Activated effector memory CD4-positive, alpha-beta T cell treated with Interleukin-2 at 50 U/mL for 16 hours (primary cell): ENCODE results near the gene SHBG.

Source experiments
- DNase-seq: peaks from one replicate; pipeline ENCODE4 v3.0.0-alpha.2; 2020

The SHBG gene

GRCh38 chr17:7651097-7651664 lies 21.2 kb downstream of the SHBG start:
- no peak for DNase-seq

DNA sequence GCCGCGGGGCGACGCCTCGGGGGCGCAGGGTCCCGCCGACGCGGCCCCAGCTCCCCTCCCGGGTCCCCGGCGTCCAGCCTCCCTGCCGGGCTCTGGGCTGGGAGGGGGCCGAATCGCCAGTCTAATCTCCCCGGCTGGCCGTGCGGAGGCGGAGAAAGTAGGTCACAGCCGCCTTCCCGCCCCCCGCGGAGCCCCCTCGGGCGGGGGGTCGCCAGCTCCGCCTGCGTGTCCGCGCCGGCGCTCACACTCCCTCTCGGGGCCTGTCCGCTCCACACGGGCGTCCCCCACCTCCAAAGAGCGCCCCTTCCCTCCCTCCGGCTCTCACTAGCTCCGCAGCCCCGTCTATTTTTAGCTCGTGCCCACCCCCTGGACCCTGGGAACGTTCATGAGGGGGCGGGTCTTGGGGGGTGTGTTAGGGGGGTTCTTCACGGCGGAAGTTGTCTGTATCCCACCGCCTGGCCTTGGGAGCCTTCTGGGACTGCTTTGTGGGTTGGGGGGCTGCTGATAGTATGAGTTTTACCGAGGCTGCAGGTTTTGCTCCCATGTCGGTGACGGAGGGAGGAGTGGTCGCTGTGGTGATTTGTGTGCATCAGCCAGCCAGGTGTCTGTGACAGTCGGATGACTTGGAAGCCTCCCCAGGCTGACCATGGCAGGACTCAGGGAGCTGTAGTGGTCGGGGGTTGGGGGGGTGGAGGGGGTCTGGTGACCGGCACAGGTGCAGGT lies 21.9 kb downstream of the SHBG start:
- DNase-seq: no peak

DNA sequence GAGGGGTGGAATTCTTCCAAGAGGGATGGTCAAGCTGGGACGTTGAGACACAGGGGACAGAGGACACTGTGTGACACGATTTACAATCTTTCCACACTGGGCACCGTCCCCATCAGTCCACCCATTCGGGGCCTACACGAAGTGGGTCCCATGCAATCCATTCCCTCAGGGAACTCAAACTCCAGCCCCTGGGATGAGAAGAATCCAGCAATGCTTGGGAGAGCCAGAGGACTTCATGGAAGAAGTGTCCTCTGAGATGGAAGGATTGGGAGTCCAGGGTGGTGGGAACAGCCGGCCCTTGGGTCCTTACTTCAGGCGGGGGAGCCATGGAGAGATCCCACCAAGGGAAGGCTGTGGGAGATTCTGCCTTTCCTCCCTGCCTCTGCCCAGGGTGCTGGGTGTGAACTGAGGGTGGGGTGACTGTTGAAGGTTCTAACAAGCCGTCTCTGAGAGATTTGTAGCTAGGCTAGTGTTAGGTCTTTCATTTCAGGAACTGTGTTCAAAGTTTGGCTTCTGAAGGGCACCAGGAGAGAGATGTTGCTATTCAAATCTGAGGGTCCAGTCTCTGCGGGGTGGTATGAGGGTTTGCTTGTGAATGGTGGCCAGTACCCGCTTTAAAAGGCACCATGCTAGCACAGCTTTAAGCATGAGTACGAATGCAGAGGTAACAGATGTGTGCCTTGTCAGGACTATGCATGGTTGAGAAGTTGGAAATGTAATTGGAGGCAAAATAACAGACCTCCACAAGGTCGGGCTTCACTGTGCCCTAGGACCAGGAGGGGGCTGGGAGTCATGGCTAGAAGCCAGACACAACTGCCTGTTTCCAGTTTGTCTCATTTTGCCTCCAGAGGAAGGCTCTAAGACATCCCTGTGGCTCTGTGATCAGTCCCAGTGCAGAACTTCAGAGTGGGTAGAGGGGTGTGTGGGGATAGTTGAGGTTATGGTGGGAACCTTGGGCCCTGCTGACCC lies 22.7 kb downstream of the SHBG start:
- DNase-seq: no peak

DNA sequence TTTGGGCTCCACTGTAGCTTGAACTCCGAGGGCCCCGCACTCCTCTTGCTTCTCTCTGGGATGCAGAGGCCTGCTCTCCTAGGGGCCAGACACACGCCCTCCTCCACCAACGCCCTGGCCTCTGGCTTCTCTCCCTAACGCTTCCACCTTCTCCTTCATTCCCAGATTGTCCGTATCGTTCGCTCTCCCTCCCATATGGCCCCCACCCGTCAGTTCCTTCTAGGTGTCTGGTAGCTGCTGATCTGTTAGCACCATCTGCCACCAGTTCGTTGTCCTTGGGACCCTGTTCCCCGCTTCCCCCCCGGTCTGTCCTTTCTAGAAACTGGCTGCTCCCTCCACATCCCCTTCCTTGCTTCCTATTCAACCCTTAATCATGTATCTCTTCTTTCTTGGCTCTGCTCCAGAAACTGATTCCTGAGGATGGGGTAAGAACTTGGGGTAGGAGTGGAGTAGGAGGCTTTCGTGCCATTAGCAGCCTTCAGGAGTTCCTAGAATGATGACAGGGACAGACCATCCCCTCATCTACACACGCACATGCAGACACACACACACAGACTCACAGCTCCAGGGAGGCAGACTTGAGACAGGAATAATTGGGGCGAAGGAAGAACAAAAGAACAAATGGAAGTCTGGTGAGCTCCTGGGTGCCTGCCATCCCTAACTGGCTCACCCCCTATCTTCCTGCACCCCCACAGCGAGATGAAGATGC lies 25.1 kb downstream of the SHBG start:
- no peak for DNase-seq

GRCh38 chr17:7655541-7655840 lies 25.6 kb downstream of the SHBG start:
- no peak for DNase-seq

DNA sequence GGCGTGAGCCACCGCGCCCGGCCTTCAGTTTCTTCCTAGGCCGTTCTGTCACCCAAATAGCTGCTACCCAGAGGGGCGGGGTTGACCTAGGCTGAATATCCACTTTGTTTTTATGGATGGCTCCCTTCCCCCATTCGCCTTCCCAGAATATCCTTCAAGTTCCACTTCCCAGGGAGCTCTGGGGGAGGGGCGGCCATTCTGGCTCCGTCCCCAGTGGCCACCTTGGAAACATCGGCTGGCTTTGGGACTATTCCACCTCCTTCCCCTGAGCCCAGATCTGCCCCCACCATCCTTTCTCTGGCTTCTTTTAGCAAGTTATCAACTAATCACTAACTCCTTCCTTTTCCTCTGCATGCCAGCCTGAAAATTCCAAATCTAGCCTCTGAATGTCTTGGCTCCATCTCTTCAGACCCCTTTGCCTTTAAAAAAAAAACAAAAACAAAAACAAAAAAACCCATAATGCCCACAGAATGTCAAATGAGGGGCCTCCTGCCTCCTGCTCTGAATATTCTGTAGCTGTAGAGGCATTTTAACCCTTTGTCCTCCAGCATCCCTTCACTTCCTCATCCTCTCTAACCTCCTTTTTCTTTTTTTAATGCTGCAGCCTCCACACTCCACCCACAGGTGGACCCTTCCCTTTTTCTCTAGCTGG lies 27.1 kb downstream of the SHBG start:
- DNase-seq: no peak

GRCh38 chr17:7667656-7668406 lies 37.9 kb downstream of the SHBG start:
- DNase-seq: no peak

DNA sequence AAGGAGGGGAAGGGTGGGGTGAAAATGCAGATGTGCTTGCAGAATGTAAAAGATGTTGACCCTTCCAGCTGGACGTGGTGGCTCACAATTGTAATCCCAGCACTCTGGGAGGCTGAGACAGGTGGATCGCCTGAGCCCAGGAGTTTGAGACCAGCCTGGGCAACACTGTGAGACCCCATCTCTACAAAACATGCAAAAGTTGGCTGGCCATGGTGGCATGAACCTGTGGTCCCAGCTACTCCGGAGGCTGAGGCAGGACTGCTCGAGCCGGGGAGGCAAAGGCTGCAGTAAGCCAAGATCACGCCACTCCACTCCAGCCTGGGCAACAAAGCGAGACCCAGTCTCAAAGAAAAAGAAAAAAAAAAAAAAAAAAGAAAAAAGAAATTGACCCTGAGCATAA lies 38.5 kb downstream of the SHBG start:
- no peak for DNase-seq

DNA sequence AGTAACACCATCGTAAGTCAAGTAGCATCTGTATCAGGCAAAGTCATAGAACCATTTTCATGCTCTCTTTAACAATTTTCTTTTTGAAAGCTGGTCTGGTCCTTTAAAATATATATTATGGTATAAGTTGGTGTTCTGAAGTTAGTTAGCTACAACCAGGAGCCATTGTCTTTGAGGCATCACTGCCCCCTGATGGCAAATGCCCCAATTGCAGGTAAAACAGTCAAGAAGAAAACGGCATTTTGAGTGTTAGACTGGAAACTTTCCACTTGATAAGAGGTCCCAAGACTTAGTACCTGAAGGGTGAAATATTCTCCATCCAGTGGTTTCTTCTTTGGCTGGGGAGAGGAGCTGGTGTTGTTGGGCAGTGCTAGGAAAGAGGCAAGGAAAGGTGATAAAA lies 43.3 kb downstream of the SHBG start:
- no peak for DNase-seq

GRCh38 chr17:7674934-7675333 lies 45.0 kb downstream of the SHBG start:
- no peak for DNase-seq

DNA sequence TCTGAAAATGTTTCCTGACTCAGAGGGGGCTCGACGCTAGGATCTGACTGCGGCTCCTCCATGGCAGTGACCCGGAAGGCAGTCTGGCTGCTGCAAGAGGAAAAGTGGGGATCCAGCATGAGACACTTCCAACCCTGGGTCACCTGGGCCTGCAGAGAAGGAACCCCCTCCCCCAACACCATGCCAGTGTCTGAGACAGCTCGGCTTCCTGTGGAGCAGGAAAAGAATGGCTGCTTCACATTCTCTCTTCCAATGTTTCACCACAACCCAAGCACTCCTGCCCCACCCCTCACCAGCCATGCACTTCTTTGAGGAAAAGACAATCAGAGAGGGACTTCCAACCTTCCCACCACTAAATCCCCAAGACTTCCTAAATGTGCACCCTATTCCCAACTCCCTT lies 46.6 kb downstream of the SHBG start:
- no peak for DNase-seq

DNA sequence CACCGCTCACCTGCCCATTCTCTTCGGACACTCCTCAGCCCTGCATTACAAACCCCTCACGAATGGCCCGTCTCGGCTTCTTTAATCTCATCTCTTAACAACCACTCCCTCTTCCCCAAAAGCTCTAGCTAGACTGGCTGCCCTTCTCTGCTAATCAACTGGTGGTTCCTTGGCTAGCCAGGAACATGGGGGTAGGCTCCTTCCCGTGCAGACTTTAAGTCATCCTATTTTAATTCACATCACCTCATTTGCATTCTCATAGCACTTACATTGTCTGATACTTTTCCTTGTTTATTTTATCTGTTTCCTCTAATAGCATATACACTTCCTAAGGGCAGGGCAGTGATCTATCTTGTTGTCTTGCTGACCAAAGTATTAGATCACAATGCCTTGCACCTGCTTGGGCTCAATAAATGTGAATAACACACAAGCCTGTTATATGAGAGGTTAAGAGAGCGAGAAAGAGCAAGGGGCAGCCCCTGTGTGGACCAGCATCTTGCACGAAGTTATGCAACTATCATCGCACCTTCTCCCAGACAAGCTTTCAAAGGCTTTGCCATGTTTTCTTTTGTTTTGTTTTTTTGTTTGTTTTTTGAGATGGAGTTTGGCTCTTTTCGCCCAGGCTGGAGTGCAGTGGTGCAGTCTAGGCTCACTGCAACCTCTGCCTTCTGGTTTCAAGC lies 47.6 kb downstream of the SHBG start:
- no peak for DNase-seq
